A549 (cell line): ENCODE measurements around the gene ARHGAP35.

Experiments used
- ATOH8 ChIP-seq: fragments of 250-450 bp; sonication (Bioruptor Pico); IDR thresholded peaks from 2 replicates; pipeline ENCODE4 v1.5.0; 2020; ENCODE audit warnings: low read depth, mild to moderate bottlenecking, moderate library complexity
- MAZ ChIP-seq: fragments of 150-350 bp; IDR thresholded peaks from 2 replicates; pipeline ENCODE4 v1.6.1; 2014; ENCODE audit warnings: antibody characterized with exemption, low read depth, low read length, borderline replicate concordance
- POLR2A ChIP-seq: IDR thresholded peaks from 2 replicates; pipeline ENCODE4 v1.6.1; 2012; ENCODE audit warnings: mild to moderate bottlenecking, low read length
- RFX5 ChIP-seq: fragments of 450-650 bp; IDR thresholded peaks from 2 replicates; pipeline ENCODE4 v1.7.1; 2014; ENCODE audit warnings: antibody characterized with exemption, mild to moderate bottlenecking, moderate library complexity
- TF ChIP-seq, protein P1 (sequence below): fragments of >200 bp; sonication (Bioruptor Twin); formaldehyde crosslinking; IDR thresholded peaks from 3 replicates; pipeline ENCODE4 v1.5.1; 2016

GRCh38 chr19:46842791-46843190 lies 18.0 kb upstream of the ARHGAP35 start:
- TF ChIP-seq MAZ, result no peak
- TF ChIP-seq ATOH8, result no peak
- TF ChIP-seq POLR2A, result no peak
- TF ChIP-seq, protein P1, sequence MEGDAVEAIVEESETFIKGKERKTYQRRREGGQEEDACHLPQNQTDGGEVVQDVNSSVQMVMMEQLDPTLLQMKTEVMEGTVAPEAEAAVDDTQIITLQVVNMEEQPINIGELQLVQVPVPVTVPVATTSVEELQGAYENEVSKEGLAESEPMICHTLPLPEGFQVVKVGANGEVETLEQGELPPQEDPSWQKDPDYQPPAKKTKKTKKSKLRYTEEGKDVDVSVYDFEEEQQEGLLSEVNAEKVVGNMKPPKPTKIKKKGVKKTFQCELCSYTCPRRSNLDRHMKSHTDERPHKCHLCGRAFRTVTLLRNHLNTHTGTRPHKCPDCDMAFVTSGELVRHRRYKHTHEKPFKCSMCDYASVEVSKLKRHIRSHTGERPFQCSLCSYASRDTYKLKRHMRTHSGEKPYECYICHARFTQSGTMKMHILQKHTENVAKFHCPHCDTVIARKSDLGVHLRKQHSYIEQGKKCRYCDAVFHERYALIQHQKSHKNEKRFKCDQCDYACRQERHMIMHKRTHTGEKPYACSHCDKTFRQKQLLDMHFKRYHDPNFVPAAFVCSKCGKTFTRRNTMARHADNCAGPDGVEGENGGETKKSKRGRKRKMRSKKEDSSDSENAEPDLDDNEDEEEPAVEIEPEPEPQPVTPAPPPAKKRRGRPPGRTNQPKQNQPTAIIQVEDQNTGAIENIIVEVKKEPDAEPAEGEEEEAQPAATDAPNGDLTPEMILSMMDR, result no peak
- TF ChIP-seq RFX5, result no peak
